B cell (primary cell): Measurements from ENCODE around the gene OR4P4. TPM values are rescaled to one million over a fixed set of nuclear protein-coding genes. Genes with fewer than 3 reads are reported as not detected.

Source experiments
- ATAC-seq: fragments of 200-7000 bp; cut with Tn5 transposase; one replicate; pipeline ENCODE4 v1.10.0; 2021; ENCODE audit warnings: low read depth, mild to moderate bottlenecking, moderate number of reproducible peaks, moderate library complexity
- CTCF ChIA-PET: fragments of 350-600 bp; sonication (Branson Sonifier 250); formaldehyde crosslinking; loops from one replicate; lab custom pipeline; 2021; ENCODE audit warnings: antibody characterized with exemption, inconsistent platforms; lab: Charles Lee
- POLR2A ChIA-PET: fragments of 350-600 bp; sonication (Branson Sonifier 250); formaldehyde crosslinking; loops from one replicate; lab custom pipeline; 2021; ENCODE audit warnings: antibody characterized with exemption; lab: Charles Lee
- DNase-seq: peaks from one replicate; pipeline ENCODE4 v3.0.0; 2013
- H2AFZ ChIP-seq: 2 replicates; pipeline ENCODE4 v1.6.1; 2012; ENCODE audit warnings: mild to moderate bottlenecking, low read depth, low read length; ENCODE audit not compliant: insufficient read depth, poor library complexity, severe bottlenecking
- H3K27ac ChIP-seq, 2 donors: 1 replicate in 1 of 2; 2 replicates in 1 of 2; pipeline ENCODE4 v1.5.1; 2012 to 2013; ENCODE audit warnings: low read length in 2 of 2, mild to moderate bottlenecking in 2 of 2, moderate library complexity in 1 of 2
- H3K27me3 ChIP-seq, 4 experiments: fragments of 200-600 bp in 1 of 4; sonication (generic) in 1 of 4; replicated peaks in 1 of 4; 1 replicate in 2 of 4; 2 replicates in 2 of 4; pipeline versions ENCODE4 v1.6.1 to v1.7.0; 2013 to 2016; ENCODE audit warnings: low read length in 3 of 4, mild to moderate bottlenecking in 2 of 4, mixed read lengths in 1 of 4, moderate library complexity in 1 of 4; ENCODE audit not compliant: insufficient read depth in 4 of 4, control insufficient read depth in 3 of 4; ENCODE audit errors: control extremely low read depth in 1 of 4
- H3K36me3 ChIP-seq, 2 experiments: replicated peaks in 1 of 2; 1 replicate in 1 of 2; 2 replicates in 1 of 2; pipeline versions ENCODE4 v1.6.1 to v1.7.1; 2013; ENCODE audit warnings: low read length in 1 of 2; ENCODE audit not compliant: insufficient read depth in 2 of 2, control insufficient read depth in 1 of 2; ENCODE audit errors: control extremely low read depth in 1 of 2, extremely low read depth in 1 of 2
- H3K4me1 ChIP-seq, 2 donors: fragments of 200-600 bp in 1 of 2; sonication (generic) in 1 of 2; 1 replicate in 1 of 2; 2 replicates in 1 of 2; pipeline versions ENCODE4 v1.5.1 to v1.6.1; 2013 to 2017; ENCODE audit warnings: low read length in 2 of 2; ENCODE audit not compliant: control insufficient read depth in 2 of 2, insufficient read depth in 2 of 2
- H3K4me2 ChIP-seq: replicated peaks from 2 replicates; pipeline ENCODE3; 2012; ENCODE audit warnings: mild to moderate bottlenecking, low read depth, low read length; ENCODE audit not compliant: poor library complexity, severe bottlenecking
- H3K4me3 ChIP-seq, 5 experiments: fragments of 200-600 bp in 1 of 5; sonication (generic) in 1 of 5; 1 replicate in 3 of 5; 2 replicates in 2 of 5; pipeline versions ENCODE4 v1.5.1 to v1.7.0; 2011 to 2016; ENCODE audit warnings: low read length in 4 of 5, mild to moderate bottlenecking in 4 of 5, low read depth in 2 of 5, control low read depth in 1 of 5, moderate library complexity in 1 of 5; ENCODE audit not compliant: insufficient read depth in 1 of 5; ENCODE audit errors: control extremely low read depth in 1 of 5, extremely low read depth in 1 of 5
- H3K79me2 ChIP-seq: fragments of 200-600 bp; sonication (generic); one replicate; pipeline ENCODE4 v1.6.0; 2016; ENCODE audit warnings: low read length; ENCODE audit not compliant: control insufficient read depth, insufficient read depth
- H3K9ac ChIP-seq: fragments of 200-600 bp; sonication (generic); 2 replicates; pipeline ENCODE4 v1.6.1; 2017; ENCODE audit warnings: mild to moderate bottlenecking, low read length, moderate library complexity
- H3K9me3 ChIP-seq, 3 donors: one replicate each; pipeline versions ENCODE4 v1.6.1 to v1.7.1; 2013; ENCODE audit warnings: low read length in 2 of 3; ENCODE audit not compliant: control insufficient read depth in 2 of 3, insufficient read depth in 1 of 3; ENCODE audit errors: control extremely low read depth in 1 of 3
- H4K20me1 ChIP-seq: 2 replicates; pipeline ENCODE4 v1.6.0; 2012; ENCODE audit warnings: mild to moderate bottlenecking, low read length; ENCODE audit not compliant: insufficient read depth, control insufficient read depth, poor library complexity, severe bottlenecking
- H3K27ac Mint-ChIP-seq: one replicate; pipeline ENCODE4 v1.8.0; 2021; ENCODE audit warnings: mixed read lengths
- H3K27me3 Mint-ChIP-seq: one replicate; pipeline ENCODE4 v1.8.0; 2021; ENCODE audit warnings: mixed read lengths
- H3K4me1 Mint-ChIP-seq: one replicate; pipeline ENCODE4 v1.8.0; 2021; ENCODE audit warnings: mixed read lengths
- H3K4me3 Mint-ChIP-seq: one replicate; pipeline ENCODE4 v1.8.0; 2021; ENCODE audit warnings: mixed read lengths
- H3K9me3 Mint-ChIP-seq: one replicate; pipeline ENCODE4 v1.8.0; 2022; ENCODE audit warnings: mixed read lengths; ENCODE audit not compliant: insufficient read depth
- EZH2 ChIP-seq: IDR thresholded peaks from 2 replicates; pipeline ENCODE4 v1.6.1; 2012; ENCODE audit warnings: borderline replicate concordance, low read depth, mild to moderate bottlenecking, moderate library complexity, low read length; ENCODE audit not compliant: insufficient read depth, poor library complexity, severe bottlenecking
- WGBS: methylation state at CpG from one replicate; pipeline ENCODE4 v1.1.5; 2013; ENCODE audit warnings: missing lambda C conversion rate; ENCODE audit not compliant: insufficient coverage; 5-methylcytosine and 5-hydroxymethylcytosine counted together
- intact Hi-C: fragments of 100-400 bp; cut with micrococcal nuclease; formaldehyde crosslinking; loops from one replicate; pipeline ENCODE4 v1.10.0; 2022
- polyA plus RNA-seq: library from polyadenylated mRNA; depleted of rRNA; stranded (reverse); fragments of >200 nt; gene quantifications from 2 replicates; pipeline ENCODE4 v1.2.3, GENCODE V29; 2012
- total RNA-seq, 2 donors: library from RNA; stranded (reverse); fragments of 120-200 nt in 1 of 2; gene quantifications; 1 replicate in 1 of 2; 2 replicates in 1 of 2; pipeline versions ENCODE4 v1.2.3 to v1.2.4, GENCODE V29; 2013 to 2022
- TF ChIP-seq, protein P1 (sequence below): fragments of 200-600 bp; IDR thresholded peaks from one replicate; pipeline ENCODE4 v1.8.0; 2022; ENCODE audit warnings: antibody characterized with exemption, mild to moderate bottlenecking

OR4P4 gene
- total and polyA plus RNA-seq, 2 donors (not counting 1 experiment from before 2014, with no cell fraction given), result not detected

DNA sequence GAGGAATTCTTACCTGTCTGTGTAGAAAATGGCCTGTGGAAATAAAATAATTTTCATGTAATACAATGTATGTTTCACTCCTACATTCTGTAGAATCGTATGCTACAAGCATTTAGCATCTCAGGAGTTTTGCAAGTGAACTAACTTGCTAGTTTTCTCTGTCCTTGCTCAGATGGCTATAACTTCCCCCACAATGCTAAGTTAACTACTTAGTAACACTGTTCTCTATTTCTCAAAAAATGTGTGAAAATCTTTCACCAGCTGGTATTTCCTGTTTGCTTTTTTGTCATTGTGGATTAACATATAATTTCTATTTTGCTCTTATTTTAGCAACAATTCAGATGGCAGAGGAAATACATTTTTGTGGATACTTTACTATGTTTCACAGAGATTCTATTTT lies 17.6 kb downstream of the OR4P4 start:
- ATAC-seq (no peak), DNase-seq (no peak)
- Mint-ChIP-seq H3K4me1 (no peaks in the 10 kb centered on the region), H3K27ac (no peak overlapping the region), H3K9me3 (peaks cover 8% of the 10 kb centered on the region), H3K27me3 (no peaks in the 10 kb centered on the region), H3K4me3 (no peak overlapping the region)
- Histone ChIP-seq H3K27ac (no peak overlapping the region), H3K4me3 (no peak overlapping the region), H3K9me3 (no peaks in the 10 kb centered on the region), H3K27me3 (no peaks in the 10 kb centered on the region), H4K20me1 (no peaks in the 10 kb centered on the region), H3K36me3 (no peaks in the 10 kb centered on the region), H3K4me1 (no peaks in the 10 kb centered on the region), H3K9ac (no peak overlapping the region), H3K79me2 (no peaks in the 10 kb centered on the region), H3K4me2 (no peak overlapping the region), H2AFZ (no peak overlapping the region)
- ChIA-PET CTCF (no interaction called here), POLR2A (no interaction called here)
- no CpG with 5 or more reads among the region's 1 CpG for WGBS
- intact Hi-C loops, result no loop called here
- TF ChIP-seq, protein P1, sequence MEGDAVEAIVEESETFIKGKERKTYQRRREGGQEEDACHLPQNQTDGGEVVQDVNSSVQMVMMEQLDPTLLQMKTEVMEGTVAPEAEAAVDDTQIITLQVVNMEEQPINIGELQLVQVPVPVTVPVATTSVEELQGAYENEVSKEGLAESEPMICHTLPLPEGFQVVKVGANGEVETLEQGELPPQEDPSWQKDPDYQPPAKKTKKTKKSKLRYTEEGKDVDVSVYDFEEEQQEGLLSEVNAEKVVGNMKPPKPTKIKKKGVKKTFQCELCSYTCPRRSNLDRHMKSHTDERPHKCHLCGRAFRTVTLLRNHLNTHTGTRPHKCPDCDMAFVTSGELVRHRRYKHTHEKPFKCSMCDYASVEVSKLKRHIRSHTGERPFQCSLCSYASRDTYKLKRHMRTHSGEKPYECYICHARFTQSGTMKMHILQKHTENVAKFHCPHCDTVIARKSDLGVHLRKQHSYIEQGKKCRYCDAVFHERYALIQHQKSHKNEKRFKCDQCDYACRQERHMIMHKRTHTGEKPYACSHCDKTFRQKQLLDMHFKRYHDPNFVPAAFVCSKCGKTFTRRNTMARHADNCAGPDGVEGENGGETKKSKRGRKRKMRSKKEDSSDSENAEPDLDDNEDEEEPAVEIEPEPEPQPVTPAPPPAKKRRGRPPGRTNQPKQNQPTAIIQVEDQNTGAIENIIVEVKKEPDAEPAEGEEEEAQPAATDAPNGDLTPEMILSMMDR, result no peak
- TF ChIP-seq EZH2, result no peak

DNA sequence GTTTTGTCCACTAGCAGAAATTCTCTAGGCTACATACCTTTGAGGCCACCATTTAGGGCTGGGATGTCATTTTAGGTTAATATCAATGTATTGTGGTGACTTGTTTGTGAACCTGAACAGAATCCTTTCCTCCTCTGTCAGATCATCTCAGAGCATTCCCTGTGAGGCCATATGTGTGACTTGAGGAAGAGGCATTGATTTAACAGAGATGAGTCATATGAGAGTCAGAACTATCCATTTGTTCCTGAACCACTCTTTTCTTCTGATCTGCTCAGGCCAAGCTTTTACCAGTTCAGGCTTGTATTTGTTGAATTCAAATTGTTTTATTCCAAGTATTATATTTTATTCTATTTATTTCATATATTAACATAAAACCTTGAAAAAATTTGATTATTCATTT lies 20.2 kb downstream of the OR4P4 start:
- H3K9ac ChIP-seq, result no peak overlapping the region
- H3K4me3 Mint-ChIP-seq, result no peak overlapping the region
- CTCF ChIA-PET, result no interaction called here
- no peaks in the 10 kb centered on the region for H3K9me3 ChIP-seq
- intact Hi-C loops, result no loop called here
- no peaks in the 10 kb centered on the region for H4K20me1 ChIP-seq
- POLR2A ChIA-PET, result no interaction called here
- peaks cover 8% of the 10 kb centered on the region for H3K9me3 Mint-ChIP-seq
- no peak overlapping the region for H3K27ac ChIP-seq
- no peaks in the 10 kb centered on the region for H3K36me3 ChIP-seq
- H3K4me1 Mint-ChIP-seq, result peaks cover 5% of the 10 kb centered on the region
- TF ChIP-seq, protein P1, result no peak
- TF ChIP-seq EZH2, result no peak
- H3K4me2 ChIP-seq, result no peak overlapping the region
- no peak overlapping the region for H2AFZ ChIP-seq
- ATAC-seq, result no peak
- H3K4me1 ChIP-seq, result no peaks in the 10 kb centered on the region
- no peak overlapping the region for H3K4me3 ChIP-seq
- H3K79me2 ChIP-seq, result no peaks in the 10 kb centered on the region
- H3K27me3 Mint-ChIP-seq, result no peaks in the 10 kb centered on the region
- no peaks in the 10 kb centered on the region for H3K27me3 ChIP-seq
- no peak overlapping the region for H3K27ac Mint-ChIP-seq
- no peak for DNase-seq
